ENCODE measurements around the gene TACO1. TPM values are rescaled to one million over a fixed set of nuclear protein-coding genes. Genes with fewer than 3 reads are reported as not detected.

TACO1 gene
- total and polyA plus RNA-seq, 9 of the 15 experiments (the other 6 are each of a cell fraction or from before 2014, with no cell fraction given) = 10.3 to 41.6 (median 30.9) TPM

GRCh38 chr17:63634163-63634562 lies 33.5 kb downstream of the TACO1 start (continued):
- TF ChIP-seq KLF13 (tag; IDR thresholded peaks at IDR 0.05; ENCODE audit: borderline replicate concordance, low read depth) (no peak), POLR2AphosphoS2 (IDR thresholded peaks at IDR 0.05; ENCODE audit: low read length) (no peak), ZNF583 (CRISPR knock-in tag; IDR thresholded peaks at IDR 0.05) (no peak), BCOR (IDR thresholded peaks at IDR 0.05) (no peak), ZMIZ1 (IDR thresholded peaks at IDR 0.05; ENCODE audit: low read depth in 2 of 2, low read length in 2 of 2) (no peak), MCM2 (IDR thresholded peaks at IDR 0.05; ENCODE audit: low read depth) (no peak), RREB1 (CRISPR knock-in tag; IDR thresholded peaks at IDR 0.05) (no peak), CEBPZ (IDR thresholded peaks at IDR 0.05; ENCODE audit: borderline replicate concordance, low read depth, low read length) (no peak), SMC3 (conservative IDR thresholded peaks at IDR 0.05; ENCODE audit: insufficient read depth, low read depth, low read length) (no peak), NCOA1 (IDR thresholded peaks at IDR 0.05; ENCODE audit: low read depth) (no peak), ZBTB12 (CRISPR knock-in tag; IDR thresholded peaks at IDR 0.05) (no peak), TCF15 (CRISPR knock-in tag; IDR thresholded peaks at IDR 0.05) (no peak), ZNF232 (CRISPR knock-in tag; IDR thresholded peaks at IDR 0.05) (no peak)

All from K562 (cell line).